HG03045 (cell line): ENCODE data around the gene HTN3.
"Not testable (repeated sequence)": the region's sequence is repeated elsewhere in the genome, so short reads cannot be mapped to it uniquely, and the experiment has no call there.

ENCODE experiments used
- ATAC-seq: cut with Tn5 transposase; IDR thresholded peaks from one replicate; pipeline ENCODE4 v1.9.1; 2021; ENCODE audit warnings: mild to moderate bottlenecking, moderate library complexity; ENCODE audit not compliant: unreplicated experiment

The HTN3 gene

DNA sequence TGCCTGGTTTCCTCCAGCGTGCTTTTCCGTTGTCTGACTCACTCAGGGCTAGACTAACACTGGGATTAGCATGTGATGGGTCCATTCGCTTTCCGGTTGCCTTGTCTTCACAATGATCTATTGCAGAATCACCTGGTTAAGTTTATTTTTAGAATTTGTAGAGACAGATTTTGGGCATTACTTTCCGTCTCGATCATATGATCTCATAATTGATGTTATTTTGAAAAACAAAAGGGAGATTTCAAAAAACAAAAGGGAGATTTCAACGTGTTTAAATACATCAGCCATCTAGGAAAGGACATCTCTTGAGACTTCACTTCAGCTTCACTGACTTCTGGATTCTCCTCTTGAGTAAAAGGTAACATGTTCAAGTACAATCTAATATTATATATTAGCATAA, at the start of gene HTN3:
HTN3 (plus strand) TSS at position 301 of the 400 bp plus-strand sequence. CDS start 2,282 bp downstream, outside the sequence.
- not testable (repeated sequence) for ATAC-seq

DNA sequence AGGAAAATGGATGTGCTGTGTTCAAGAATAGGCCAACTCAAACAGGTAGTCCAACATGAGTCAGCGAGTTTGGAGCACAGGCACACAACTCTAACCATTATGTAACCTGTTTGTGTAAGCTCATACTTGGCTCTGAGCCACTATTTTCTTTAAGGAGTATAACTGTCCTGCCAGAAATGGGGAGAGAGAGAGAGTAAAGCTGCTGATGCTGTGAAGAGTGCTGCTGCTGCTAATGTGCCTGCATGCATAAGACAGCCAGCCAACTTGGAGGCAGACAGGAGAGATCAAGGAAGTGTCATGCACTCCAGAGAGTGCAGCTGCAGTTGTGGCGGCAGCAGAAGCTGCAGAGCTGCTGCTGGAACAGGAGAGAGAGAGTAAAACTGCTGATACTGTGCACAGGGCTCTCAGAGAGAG, 44.2 kb upstream of the HTN3 start:
- no peak for ATAC-seq

DNA sequence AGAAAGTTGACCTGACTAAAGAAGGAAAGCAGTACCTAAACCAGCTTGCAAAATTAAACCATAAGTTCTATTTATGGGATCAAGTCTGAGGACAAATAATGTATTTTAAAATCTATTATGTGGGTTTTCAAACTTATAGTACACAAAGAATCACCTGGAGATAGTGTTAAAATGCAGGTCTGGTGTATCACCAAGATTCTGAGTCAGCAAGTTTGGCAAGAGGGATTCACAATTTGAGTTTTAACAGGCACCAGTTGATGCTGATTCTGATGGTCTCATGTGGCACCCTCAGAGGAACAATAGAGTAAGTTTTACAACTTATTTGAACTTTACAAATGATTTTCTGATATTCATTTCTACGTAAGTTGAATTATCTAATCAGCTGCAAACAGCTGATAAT, 41.6 kb upstream of the HTN3 start:
- ATAC-seq: no peak

DNA sequence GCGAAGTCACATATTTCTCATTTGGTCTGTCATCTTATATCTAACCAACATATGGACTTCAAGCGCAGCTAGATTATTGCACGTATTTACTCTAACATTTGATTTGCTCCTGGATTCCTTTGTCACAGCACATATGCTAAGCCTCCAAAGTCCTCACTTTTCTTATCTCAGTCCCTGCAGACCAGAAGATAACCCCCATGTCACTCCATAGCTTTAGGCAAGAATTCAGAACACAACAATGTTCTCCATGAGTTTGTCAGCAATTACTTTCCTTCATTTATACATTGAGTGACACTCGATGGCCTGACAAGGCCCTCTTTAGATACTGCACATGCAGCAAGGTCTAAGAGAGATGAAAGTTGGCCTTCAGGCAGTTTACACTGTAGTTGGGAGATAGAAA, 37.2 kb upstream of the HTN3 start:
- no peak for ATAC-seq

DNA sequence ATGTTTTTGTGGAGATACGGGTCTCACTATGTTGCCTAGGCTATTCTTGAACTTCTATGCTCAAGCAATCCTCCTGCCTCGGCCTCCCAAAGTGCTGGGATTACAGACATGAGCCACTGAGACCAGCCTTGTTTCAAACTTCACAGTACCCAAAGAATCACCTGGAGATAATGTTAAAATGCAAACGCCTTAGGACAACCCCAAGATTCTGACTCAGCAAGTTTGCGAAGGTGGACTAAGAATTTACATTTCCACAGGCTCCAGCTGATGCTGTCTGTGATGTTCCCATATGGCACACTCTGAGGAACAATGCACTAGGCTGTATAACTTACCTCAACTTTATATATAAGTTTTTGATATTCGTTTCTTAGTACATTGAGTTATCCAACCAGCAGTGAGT, 33.5 kb upstream of the HTN3 start:
- ATAC-seq: no peak

DNA sequence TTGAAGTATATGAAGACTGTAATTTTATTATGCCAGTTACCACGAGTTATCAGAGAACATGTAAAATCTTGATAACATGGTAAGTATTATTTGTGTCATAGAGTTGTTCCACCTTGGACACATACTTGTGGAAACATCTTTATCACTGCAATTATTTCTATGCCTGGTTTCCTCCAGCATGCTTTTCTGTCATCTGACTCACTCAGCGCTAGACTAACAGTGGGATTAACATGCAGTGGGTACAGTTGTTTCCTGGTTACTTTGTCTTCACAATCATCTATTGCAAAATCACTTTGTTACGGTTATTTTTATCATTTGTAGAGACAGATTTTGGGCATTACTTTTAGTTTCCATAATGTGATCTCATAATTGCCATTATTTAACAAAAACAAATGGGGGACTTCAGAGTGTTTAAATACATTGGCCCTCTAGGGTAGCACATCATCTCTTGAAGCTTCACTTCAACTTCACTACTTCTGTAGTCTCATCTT, 32.7 kb upstream of the HTN3 start, which contains the start of gene STATH:
STATH (plus strand) TSS at position 441 of the 491 bp plus-strand sequence. CDS start 2,472 bp downstream, outside the sequence.
- no peak for ATAC-seq

DNA sequence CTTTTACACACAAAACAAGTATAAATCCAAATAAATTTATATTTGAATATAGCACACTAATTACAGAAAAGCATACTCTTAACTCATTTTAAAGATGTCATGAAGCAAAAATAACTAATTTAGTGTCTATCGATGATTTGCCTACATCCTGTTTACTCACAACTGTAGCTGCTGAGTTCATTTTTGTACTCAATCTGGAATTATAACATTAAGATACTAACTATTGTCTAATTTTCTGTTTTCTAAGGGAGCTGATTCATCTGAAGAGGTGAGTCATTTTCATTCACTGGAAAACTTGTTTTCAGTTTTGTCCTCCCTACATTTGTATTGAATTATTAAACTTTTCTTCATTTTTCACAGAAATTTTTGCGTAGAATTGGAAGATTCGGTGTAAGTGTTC, 28.8 kb upstream of the HTN3 start:
- ATAC-seq: no peak

DNA sequence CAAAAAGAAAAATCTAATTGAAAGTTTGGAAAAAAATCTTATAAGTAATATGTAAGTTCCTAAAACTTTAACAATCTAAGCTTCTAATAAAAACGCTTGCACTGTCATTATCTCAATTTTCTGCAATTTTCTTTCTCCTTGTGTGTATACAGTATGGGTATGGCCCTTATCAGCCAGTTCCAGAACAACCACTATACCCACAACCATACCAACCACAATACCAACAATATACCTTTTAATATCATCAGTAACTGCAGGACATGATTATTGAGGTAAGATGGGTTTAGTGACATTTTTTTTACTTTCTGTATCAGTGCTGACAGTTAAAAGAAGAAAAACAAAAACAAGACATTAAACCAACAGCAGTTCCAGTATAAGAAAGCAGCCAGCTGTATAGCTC, 27.5 kb upstream of the HTN3 start:
- no peak for ATAC-seq

DNA sequence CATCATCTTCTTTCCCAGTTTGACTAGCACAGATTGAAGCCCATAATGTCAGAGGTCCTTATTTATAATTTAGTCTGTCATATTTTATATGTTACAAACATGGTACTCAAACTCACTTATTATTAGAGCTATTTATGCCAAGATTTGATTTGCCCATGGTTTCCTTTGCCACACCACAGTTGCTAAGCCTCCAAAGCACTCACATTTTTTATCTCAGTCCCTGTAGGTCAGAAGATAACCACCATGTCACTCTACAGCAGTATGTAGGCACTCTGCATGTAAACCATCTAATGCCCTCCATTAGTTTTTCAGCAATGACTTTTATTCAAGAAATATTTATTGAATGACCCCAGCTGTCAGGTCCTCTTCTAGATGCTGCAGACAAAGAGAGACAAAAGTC, 25.8 kb upstream of the HTN3 start:
- ATAC-seq: no peak

DNA sequence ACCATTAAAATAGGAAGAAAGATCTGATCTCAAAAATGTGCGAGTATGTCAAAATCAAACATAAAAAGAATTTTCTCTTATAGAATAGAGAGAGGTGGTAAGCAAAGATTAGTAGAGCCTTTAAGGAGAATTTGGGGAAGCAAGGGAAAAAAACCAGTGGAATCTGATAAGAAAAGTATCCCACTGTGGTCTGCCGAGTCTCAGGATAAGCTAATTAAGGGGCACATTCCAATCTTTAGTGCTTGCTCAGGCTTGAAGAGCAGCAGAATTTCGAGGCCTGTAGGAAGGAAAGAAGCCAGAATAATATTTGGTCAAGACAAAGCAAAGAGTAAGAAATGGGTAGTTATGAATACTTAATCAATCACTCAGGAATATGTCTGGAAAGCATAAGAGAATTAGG, 19.5 kb upstream of the HTN3 start:
- ATAC-seq: no peak

DNA sequence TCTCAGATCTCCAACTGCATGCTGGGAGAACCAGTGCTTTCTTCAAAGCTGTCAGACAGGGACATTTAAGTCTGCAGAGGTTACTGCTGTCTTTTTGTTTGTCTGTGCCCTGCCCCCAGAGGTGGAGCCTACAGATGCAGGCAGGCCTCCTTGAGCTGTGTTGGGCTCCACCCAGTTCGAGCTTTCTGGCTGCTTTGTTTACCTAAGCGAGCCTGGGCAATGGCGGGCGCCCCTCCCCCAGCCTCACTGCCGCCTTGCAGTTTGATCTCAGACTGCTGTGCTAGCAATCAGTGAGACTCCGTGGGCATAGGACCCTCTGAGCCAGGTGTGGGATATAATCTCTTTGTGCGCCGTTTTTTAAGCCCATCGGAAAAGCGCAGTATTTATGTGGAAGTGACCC, 9.3 kb upstream of the HTN3 start:
- ATAC-seq: not testable (repeated sequence)

DNA sequence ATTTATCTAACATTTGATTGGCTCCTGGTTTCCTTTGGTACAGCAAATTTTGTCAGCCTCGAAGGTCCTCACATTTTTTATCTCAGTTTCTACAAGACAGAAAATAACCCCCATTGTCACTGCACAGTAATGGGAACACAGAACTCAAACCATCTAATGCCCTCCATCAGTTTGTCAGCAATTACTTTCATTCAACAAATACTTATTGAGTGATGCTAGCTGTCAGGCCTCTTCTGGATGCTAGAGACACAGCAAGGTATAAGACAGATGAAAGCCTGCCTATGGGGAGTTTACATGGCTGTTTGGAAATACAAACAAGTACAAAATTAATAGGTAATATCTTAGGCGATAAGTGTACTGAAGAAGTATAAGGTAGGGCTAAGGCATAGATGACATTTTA, 5.0 kb upstream of the HTN3 start:
- ATAC-seq: no peak

DNA sequence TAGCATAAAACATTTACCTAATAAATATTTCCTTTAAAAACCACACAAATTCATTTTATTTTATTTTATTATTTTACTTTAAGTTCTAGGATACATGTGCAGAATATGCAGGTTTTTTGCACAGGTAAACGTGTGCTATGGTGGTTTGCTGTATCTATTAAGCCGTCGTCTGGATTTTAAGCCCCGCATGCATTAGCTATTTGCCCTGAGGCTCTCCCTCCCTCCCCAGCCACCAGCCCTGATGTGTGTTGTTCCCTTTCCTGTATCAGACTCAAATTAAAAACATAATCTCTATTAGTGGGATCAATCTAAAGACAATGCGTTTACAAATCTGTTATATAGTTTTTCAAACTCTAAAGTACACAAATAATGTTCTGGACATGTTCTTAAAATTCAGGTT, 1.2 kb upstream of the HTN3 start:
- no peak for ATAC-seq

DNA sequence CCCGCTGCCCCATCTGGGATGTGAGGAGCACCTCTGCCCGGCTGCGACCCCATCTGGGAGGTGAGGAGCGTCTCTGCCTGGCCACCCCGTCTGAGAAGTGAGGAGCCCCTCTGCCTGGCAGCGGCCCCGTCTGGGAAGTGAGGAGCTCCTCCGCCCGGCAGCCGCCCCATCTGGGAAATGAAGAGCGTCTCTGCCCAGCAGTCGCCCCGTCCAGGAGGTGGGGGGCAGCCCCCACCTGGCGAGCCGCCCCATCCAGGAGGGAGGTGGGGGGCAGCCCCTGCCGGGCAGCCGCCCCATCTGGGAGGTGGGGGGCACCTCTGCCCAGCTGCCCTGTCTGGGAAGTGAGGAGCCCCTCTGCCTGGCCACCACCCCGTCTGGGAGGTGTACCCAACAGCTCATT, 9.3 kb downstream of the HTN3 start:
- ATAC-seq: not testable (repeated sequence)

DNA sequence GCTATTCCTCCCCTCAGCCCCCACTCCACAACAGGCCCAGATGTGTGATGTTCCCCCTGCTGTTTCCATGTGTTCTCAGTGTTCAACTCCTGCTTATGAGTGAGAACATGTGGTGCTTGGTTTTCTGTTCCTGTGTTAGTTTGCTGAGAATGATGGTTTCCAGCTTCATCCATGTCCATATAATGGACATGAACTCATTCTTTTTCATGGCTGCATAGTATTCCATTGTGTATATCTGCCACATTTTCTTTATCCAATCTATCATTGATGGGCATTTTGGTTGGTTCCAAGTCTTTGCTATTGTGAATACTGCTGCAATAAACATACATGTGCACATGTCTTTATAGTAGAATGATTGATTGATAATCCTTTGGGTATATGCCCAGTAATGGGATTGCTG, 11.7 kb downstream of the HTN3 start:
- not testable (repeated sequence) for ATAC-seq

DNA sequence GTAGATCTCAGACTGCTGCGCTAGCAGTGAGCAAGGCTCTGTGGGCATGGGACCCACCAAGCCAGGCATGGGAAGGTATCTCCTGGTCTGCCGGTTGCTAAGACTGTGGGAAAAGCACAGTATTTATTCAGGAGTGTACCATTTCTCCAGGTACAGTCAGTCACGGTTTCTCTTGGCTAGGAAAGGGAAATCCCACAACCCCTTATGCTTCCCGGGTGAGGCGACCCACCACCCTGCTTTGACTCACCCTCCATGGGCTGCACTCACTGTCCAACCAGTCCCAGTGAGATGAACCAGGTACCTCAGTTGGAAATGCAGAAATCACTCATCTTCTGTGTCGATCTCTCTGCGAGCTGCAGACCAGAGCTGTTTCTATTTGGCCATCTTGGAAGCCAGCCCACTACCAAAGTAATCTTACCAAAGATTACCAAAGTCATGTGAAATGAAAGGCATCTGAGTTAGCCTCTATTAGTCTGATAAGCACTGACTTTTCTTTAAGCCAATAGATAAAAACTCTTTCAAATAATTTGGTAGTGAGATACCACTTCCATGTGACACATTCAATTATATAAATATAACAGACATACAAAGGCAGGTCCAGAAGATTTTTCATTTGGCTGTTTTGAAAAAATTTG, 13.5 kb downstream of the HTN3 start:
- ATAC-seq: no peak

DNA sequence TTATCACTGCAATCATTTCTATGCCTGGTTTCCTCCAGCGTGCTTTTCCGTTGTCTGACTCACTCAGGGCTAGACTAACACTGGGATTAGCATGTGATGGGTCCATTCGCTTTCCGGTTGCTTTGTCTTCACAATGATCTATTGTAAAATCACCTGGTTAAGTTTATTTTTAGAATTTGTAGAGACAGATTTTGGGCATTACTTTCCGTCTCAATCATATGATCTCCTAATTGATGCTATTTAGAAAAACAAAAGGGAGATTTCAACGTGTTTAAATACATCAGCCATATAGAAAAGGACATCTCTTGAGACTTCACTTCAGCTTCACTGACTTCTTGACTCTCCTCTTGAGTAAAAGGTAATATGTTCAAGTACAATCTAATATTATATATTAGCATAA, 21.9 kb downstream of the HTN3 start, which contains the start of gene HTN1:
HTN1 (plus strand) TSS at position 301 of the 400 bp plus-strand sequence. CDS start 2,639 bp downstream, outside the sequence.
- ATAC-seq: not testable (repeated sequence)

DNA sequence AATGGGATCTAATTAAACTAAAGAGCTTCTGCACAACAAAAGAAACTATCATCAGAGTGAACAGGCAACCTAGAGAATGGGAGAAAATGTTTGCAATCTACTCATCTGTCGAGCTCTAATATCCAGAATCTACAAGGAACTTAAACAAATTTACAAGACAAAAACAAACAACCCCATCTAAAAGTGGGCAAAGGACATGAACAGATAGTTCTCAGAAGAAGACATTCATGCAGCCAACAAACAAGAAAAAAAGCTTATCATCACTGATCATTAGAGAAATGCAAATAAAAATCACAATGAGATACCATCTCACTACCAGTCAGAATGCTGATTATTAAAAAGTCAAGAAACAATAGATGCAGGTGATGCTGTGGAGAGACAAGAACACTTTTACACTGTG, 28.3 kb downstream of the HTN3 start:
- not testable (repeated sequence) for ATAC-seq

DNA sequence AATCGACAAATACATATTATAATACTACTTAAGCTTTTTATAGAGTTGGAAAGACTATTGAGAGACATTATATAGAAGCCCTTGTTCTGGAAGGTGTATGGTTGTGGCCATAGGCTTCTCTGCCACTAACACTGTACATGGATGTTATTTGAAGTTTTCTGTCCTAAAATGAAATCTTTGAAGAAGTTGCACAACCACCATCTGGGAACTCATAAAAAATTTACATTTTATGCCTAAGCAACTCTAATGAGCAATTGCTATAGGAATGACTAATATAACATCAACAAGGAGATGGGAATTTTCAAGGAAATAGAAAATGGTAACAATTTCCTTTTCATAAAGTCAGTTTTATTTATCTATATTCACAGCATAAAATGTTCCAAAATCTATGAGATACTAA, 29.4 kb downstream of the HTN3 start:
- ATAC-seq: no peak

DNA sequence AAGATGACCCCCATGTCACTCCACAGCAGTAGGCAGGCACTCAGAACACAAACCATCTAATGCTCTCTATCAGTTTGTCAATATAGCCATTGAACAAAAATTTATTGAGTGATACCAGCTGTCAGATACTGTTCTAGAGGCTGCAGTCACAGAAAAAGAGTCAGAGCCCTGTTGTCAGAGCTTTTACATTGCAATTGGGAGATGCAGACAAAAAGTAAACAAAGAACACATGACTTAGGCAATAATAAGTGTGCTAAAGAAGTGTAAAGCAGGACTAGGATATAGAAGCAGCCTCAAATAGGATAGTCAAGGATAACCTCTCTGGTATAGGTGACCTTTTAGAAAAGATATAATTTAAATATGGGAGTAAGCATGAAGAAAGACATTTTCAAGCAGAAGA, 30.9 kb downstream of the HTN3 start:
- no peak for ATAC-seq

DNA sequence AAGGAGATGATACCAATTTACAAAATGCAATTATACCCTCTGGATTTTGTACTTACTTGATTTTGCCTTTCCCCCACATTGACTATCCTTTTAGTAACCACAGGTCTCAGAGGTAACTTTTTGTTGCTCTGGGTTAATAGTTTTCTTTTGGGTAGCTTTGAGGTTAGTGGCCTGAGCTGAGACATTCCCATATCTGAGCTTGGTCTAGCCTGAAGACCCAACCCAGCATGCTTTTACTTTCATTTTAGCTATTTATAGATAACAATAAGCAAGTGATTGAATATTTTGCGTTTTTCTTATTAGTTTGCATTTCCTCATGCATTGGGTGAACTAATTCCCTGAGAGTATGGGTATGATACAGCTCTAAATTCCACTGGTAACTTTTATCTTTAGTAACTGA, 33.7 kb downstream of the HTN3 start:
- peak; percentile 78 for ATAC-seq

DNA sequence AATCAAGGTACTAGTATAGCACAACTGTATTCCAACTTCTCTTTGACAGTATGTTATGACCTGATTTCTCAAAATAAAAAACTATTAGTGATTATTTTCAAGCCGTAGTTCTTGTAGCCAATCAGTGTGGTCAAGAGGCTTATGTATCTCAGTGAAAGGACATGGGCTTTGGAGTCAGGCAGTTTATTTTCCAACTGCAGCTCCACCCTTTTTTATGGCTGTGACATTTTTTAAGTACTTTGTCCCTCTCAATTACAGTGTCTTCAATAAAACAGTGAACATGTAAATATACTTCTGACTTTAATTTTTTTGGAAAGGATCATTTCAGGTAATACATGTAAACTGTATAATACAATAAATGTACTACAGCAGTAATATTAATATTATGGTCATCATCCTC, 51.9 kb downstream of the HTN3 start:
- no peak for ATAC-seq
